Muscle of back (tissue), 13 donors: ENCODE measurements around the gene ARF3. TPM values are rescaled to one million over a fixed set of nuclear protein-coding genes. Genes with fewer than 3 reads are reported as not detected.

Experiments
- DNase-seq, 3 donors: peaks; one replicate each; pipeline versions ENCODE4 v3.0.0 to v3.0.0-alpha.2; 2013
- long read RNA-seq, 9 donors: transcript quantifications; one replicate each; lab custom pipeline, GENCODE V29; 2026
- polyA plus RNA-seq, 10 donors: library from polyadenylated mRNA; unstranded; fragments of 120-200 nt; gene quantifications; one replicate each; pipeline ENCODE4 v1.2.1, GENCODE V29; 2013; ENCODE audit not compliant: insufficient read length in 10 of 10

The ARF3 gene
- 10 to 100 TPM; 36.1 to 63.5 (median 45.8) TPM for polyA plus RNA-seq
- long read RNA-seq, donor 1, full-length matches to known transcripts: 10 of 10 reads
- long read RNA-seq, donor 1, partial matches to known transcripts: 0 of 10 reads
- long read RNA-seq, donor 1, other reads (novel, unspliced or antisense): 0 of 10 reads
- long read RNA-seq, donor 2, full-length matches to known transcripts: 10 of 10 reads
- long read RNA-seq, donor 2, partial matches to known transcripts: 0 of 10 reads
- long read RNA-seq, donor 2, other reads (novel, unspliced or antisense): 0 of 10 reads
- long read RNA-seq, donor 3: 0 reads
- long read RNA-seq, donor 4, full-length matches to known transcripts: 1 of 1 reads
- long read RNA-seq, donor 4, partial matches to known transcripts: 0 of 1 reads
- long read RNA-seq, donor 4, other reads (novel, unspliced or antisense): 0 of 1 reads
- long read RNA-seq, donor 5, full-length matches to known transcripts: 8 of 8 reads
- long read RNA-seq, donor 5, partial matches to known transcripts: 0 of 8 reads
- long read RNA-seq, donor 5, other reads (novel, unspliced or antisense): 0 of 8 reads
- long read RNA-seq, donor 6, full-length matches to known transcripts: 13 of 13 reads
- long read RNA-seq, donor 6, partial matches to known transcripts: 0 of 13 reads
- long read RNA-seq, donor 6, other reads (novel, unspliced or antisense): 0 of 13 reads
- long read RNA-seq, donor 7, full-length matches to known transcripts: 5 of 5 reads
- long read RNA-seq, donor 7, partial matches to known transcripts: 0 of 5 reads
- long read RNA-seq, donor 7, other reads (novel, unspliced or antisense): 0 of 5 reads
- long read RNA-seq, donor 8, full-length matches to known transcripts: 9 of 9 reads
- long read RNA-seq, donor 8, partial matches to known transcripts: 0 of 9 reads
- long read RNA-seq, donor 8, other reads (novel, unspliced or antisense): 0 of 9 reads
- long read RNA-seq, donor 9, full-length matches to known transcripts: 1 of 1 reads
- long read RNA-seq, donor 9, partial matches to known transcripts: 0 of 1 reads
- long read RNA-seq, donor 9, other reads (novel, unspliced or antisense): 0 of 1 reads

- peak; percentile 91 to 98 (median 96) for DNase-seq
Measured at GRCh38 chr12:48957141-48958048, at the start of gene ARF3. Gene ARF3, minus strand, starts transcription at chr12:48957487. Its CDS starts 16,392 bp downstream, at chr12:48941095.

- no peak for DNase-seq
Measured at GRCh38 chr12:49000346-49000745, 43.1 kb upstream of the ARF3 start.

GRCh38 chr12:48999371-49000131, 42.3 kb upstream of the ARF3 start, which contains the start of gene DDN:
Gene DDN, minus strand, starts transcription at chr12:48999375. Its CDS starts 88 bp downstream, at chr12:48999287.
- peak in 2 of 3 donors; percentile 47 to 58 for DNase-seq

GRCh38 chr12:48998497-48999353, 41.4 kb upstream of the ARF3 start:
- peak in 1 of 3 donors; percentile 67 for DNase-seq

GRCh38 chr12:48997719-48998496, 40.6 kb upstream of the ARF3 start:
- DNase-seq: peak in 1 of 3 donors; percentile 50

- DNase-seq: peak; percentile 63 to 90 (median 79)
Measured at GRCh38 chr12:48996794-48997718, 39.8 kb upstream of the ARF3 start.

GRCh38 chr12:48995086-48995879, 38.0 kb upstream of the ARF3 start:
- DNase-seq: peak; percentile 68 to 89 (median 84)

GRCh38 chr12:48994224-48995085, 37.2 kb upstream of the ARF3 start:
- DNase-seq: no peak

- DNase-seq: no peak
Measured at GRCh38 chr12:48993787-48994186, 36.5 kb upstream of the ARF3 start.

- no peak for DNase-seq
Measured at GRCh38 chr12:48991247-48992050, 34.2 kb upstream of the ARF3 start.

- DNase-seq: no peak
Measured at GRCh38 chr12:48990552-48990951, 33.3 kb upstream of the ARF3 start.

- peak in 1 of 3 donors; percentile 59 for DNase-seq
Measured at GRCh38 chr12:48988030-48988649, 30.9 kb upstream of the ARF3 start.

GRCh38 chr12:48986720-48987291, 29.5 kb upstream of the ARF3 start:
- no peak for DNase-seq
